ENCODE data around the gene ASTN2.

DNA sequence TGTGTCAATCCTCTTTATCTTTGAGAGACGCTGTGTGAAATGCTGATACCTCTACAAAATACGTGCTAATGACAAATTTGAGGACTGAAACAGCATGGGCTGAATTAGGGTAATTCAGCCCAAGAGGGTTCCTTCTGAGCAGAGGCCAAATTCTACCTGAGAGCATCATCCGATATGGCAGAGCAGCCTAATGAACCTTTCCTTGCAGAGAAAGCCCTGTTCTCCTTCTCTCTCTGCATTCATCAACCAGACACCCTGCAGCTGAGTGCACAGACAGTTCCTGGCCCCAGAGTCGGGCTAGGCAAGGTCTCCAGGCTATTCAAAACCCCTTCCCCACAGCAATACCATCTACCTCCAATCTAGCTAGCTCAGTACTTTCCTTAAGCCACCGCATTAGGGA lies 649.8 kb downstream of the ASTN2 start:
- TF ChIP-seq, protein P1, sequence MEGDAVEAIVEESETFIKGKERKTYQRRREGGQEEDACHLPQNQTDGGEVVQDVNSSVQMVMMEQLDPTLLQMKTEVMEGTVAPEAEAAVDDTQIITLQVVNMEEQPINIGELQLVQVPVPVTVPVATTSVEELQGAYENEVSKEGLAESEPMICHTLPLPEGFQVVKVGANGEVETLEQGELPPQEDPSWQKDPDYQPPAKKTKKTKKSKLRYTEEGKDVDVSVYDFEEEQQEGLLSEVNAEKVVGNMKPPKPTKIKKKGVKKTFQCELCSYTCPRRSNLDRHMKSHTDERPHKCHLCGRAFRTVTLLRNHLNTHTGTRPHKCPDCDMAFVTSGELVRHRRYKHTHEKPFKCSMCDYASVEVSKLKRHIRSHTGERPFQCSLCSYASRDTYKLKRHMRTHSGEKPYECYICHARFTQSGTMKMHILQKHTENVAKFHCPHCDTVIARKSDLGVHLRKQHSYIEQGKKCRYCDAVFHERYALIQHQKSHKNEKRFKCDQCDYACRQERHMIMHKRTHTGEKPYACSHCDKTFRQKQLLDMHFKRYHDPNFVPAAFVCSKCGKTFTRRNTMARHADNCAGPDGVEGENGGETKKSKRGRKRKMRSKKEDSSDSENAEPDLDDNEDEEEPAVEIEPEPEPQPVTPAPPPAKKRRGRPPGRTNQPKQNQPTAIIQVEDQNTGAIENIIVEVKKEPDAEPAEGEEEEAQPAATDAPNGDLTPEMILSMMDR (conservative IDR thresholded peaks at IDR 0.05 in 1 of 2, IDR thresholded peaks at IDR 0.05 in 1 of 2; ENCODE audit: extremely low read depth in 1 of 2, insufficient read depth in 1 of 2, low read depth in 1 of 2, low read length in 2 of 2): no peak
- TF ChIP-seq EZH2 (IDR thresholded peaks at IDR 0.05; ENCODE audit: borderline replicate concordance, low read length): no peak
